Skeletal muscle cell (primary cell): ENCODE data around the gene ZC3H12D.
"Not testable (repeated sequence)": the region's sequence is repeated elsewhere in the genome, so short reads cannot be mapped to it uniquely, and the experiment has no call there.

Experiments used
- DNase-seq: peaks from one replicate; pipeline ENCODE4 v3.0.0-alpha.2; 2010; ENCODE audit warnings: low read depth
- H3K4me3 ChIP-seq: 2 replicates; pipeline ENCODE4 v1.5.1; 2011; ENCODE audit warnings: low read depth, mild to moderate bottlenecking, control low read depth, low read length, moderate library complexity

Gene ZC3H12D

GRCh38 chr6:149463781-149464180, 21.0 kb downstream of the ZC3H12D start:
- no peak overlapping the region for H3K4me3 ChIP-seq
- DNase-seq, result no peak

GRCh38 chr6:149462712-149463111, 22.1 kb downstream of the ZC3H12D start:
- not testable (repeated sequence) for DNase-seq, H3K4me3 ChIP-seq

- DNase-seq, result no peak
- no peak overlapping the region for H3K4me3 ChIP-seq
Observed at GRCh38 chr6:149461670-149462069, 23.1 kb downstream of the ZC3H12D start.

- DNase-seq, H3K4me3 ChIP-seq: not testable (repeated sequence)
Observed at GRCh38 chr6:149460249-149460648, 24.6 kb downstream of the ZC3H12D start.

- DNase-seq, result no peak
- H3K4me3 ChIP-seq, result no peak overlapping the region
Observed at GRCh38 chr6:149459761-149460160, 25.1 kb downstream of the ZC3H12D start.

- DNase-seq, result no peak
- no peak overlapping the region for H3K4me3 ChIP-seq
Observed at GRCh38 chr6:149458806-149459205, 26.0 kb downstream of the ZC3H12D start.

- no peak overlapping the region for H3K4me3 ChIP-seq
- DNase-seq, result no peak
Observed at GRCh38 chr6:149458196-149458595, 26.6 kb downstream of the ZC3H12D start.

GRCh38 chr6:149457316-149457884, 27.4 kb downstream of the ZC3H12D start:
- H3K4me3 ChIP-seq, result no peak overlapping the region
- no peak for DNase-seq

GRCh38 chr6:149456311-149457021, 28.3 kb downstream of the ZC3H12D start:
- no peak overlapping the region for H3K4me3 ChIP-seq
- DNase-seq, result no peak

GRCh38 chr6:149455031-149455732, 29.6 kb downstream of the ZC3H12D start:
- H3K4me3 ChIP-seq, result no peak overlapping the region
- DNase-seq, result no peak

GRCh38 chr6:149454346-149454848, 30.4 kb downstream of the ZC3H12D start:
- peak; percentile 97 for DNase-seq
- no peak overlapping the region for H3K4me3 ChIP-seq

- no peak for DNase-seq
- no peak overlapping the region for H3K4me3 ChIP-seq
Observed at GRCh38 chr6:149453597-149454345, 31.0 kb downstream of the ZC3H12D start.

- DNase-seq, result no peak
- no peak overlapping the region for H3K4me3 ChIP-seq
Observed at GRCh38 chr6:149452037-149452939, 32.5 kb downstream of the ZC3H12D start.

GRCh38 chr6:149451376-149452036, 33.3 kb downstream of the ZC3H12D start:
- DNase-seq, result no peak
- H3K4me3 ChIP-seq, result peak overlapping the region; percentile 32

GRCh38 chr6:149450679-149451375, 34.0 kb downstream of the ZC3H12D start:
- no peak for DNase-seq
- peak overlapping the region; percentile 32 for H3K4me3 ChIP-seq

- no peak overlapping the region for H3K4me3 ChIP-seq
Observed at GRCh38 chr6:149449831-149450678, 34.8 kb downstream of the ZC3H12D start.

More at GRCh38 chr6:149449831-149450678, 34.8 kb downstream of the ZC3H12D start:
- no peak for DNase-seq
